SK-N-SH (cell line): ENCODE measurements around the gene RABGGTA. TPM values are rescaled to one million over a fixed set of nuclear protein-coding genes. Genes with fewer than 3 reads are reported as not detected.

ENCODE experiments used
- CTCF ChIA-PET: fragments of 300-600, 350-600 bp; formaldehyde crosslinking; extraction: SDS; loops from one replicate; lab custom pipeline; 2021; lab: Yijun Ruan, JAX
- POLR2A ChIA-PET: fragments of 350-600 bp; sonication (Branson Sonifier 250); formaldehyde crosslinking; extraction: SDS; loops from one replicate; lab custom pipeline; 2020; ENCODE audit warnings: antibody characterized with exemption, inconsistent platforms; lab: Yijun Ruan, JAX
- DNase-seq: peaks from one replicate; pipeline ENCODE4 v3.0.0; 2012
- H2AFZ ChIP-seq: fragments of 200-600 bp; sonication (generic); 2 replicates; pipeline ENCODE4 v1.8.1; 2016; ENCODE audit warnings: antibody characterized with exemption, mild to moderate bottlenecking, low read depth
- H3F3A ChIP-seq: fragments of 200-600 bp; sonication (generic); replicated peaks from 2 replicates; pipeline ENCODE3; 2016; ENCODE audit warnings: antibody characterized with exemption, mild to moderate bottlenecking; ENCODE audit not compliant: insufficient read depth
- H3K27ac ChIP-seq, 2 experiments: fragments of 200-500 bp in 1 of 2; fragments of 200-600 bp in 1 of 2; sonication (Bioruptor generic) in 1 of 2; sonication (generic), shearing (Covaris generic) in 1 of 2; 2 replicates each; pipeline versions ENCODE4 v1.5.1 to v1.6.1; 2014 to 2016; ENCODE audit warnings: low read depth in 2 of 2, inconsistent platforms in 1 of 2, low read length in 1 of 2, mild to moderate bottlenecking in 1 of 2, mixed read lengths in 1 of 2
- H3K27me3 ChIP-seq: fragments of 200-600 bp; sonication (generic), shearing (Covaris generic); 2 replicates; pipeline ENCODE4 v1.6.1; 2016; ENCODE audit warnings: mixed run types; ENCODE audit not compliant: insufficient read depth
- H3K36me3 ChIP-seq, 2 experiments: fragments of 200-500 bp in 1 of 2; fragments of 200-600 bp in 1 of 2; sonication (Bioruptor generic) in 1 of 2; sonication (generic) in 1 of 2; replicated peaks in 1 of 2; 2 replicates each; pipeline versions ENCODE3 to v1.5.1; 2014 to 2016; ENCODE audit warnings: low read length in 1 of 2, mild to moderate bottlenecking in 1 of 2; ENCODE audit not compliant: insufficient read depth in 2 of 2, control insufficient read depth in 1 of 2
- H3K4me1 ChIP-seq, 2 experiments: fragments of 200-500 bp in 1 of 2; fragments of 200-600 bp in 1 of 2; sonication (Bioruptor generic) in 1 of 2; sonication (generic), shearing (Covaris generic) in 1 of 2; 2 replicates each; pipeline versions ENCODE4 v1.5.1 to v1.6.1; 2014 to 2016; ENCODE audit warnings: low read depth in 1 of 2, low read length in 1 of 2, mixed run types in 1 of 2; ENCODE audit not compliant: insufficient read depth in 2 of 2, control insufficient read depth in 1 of 2
- H3K4me2 ChIP-seq: fragments of 200-600 bp; sonication (generic), shearing (Covaris generic); 2 replicates; pipeline ENCODE4 v1.6.1; 2017; ENCODE audit warnings: mixed run types
- H3K4me3 ChIP-seq, 2 experiments: fragments of 200-500 bp in 1 of 2; fragments of 200-600 bp in 1 of 2; sonication (Bioruptor generic) in 1 of 2; sonication (generic), shearing (Covaris generic) in 1 of 2; 2 replicates each; pipeline versions ENCODE4 v1.5.1 to v1.8.1; 2014 to 2016; ENCODE audit warnings: low read depth in 2 of 2, inconsistent platforms in 1 of 2, low read length in 1 of 2, mild to moderate bottlenecking in 1 of 2, mixed read lengths in 1 of 2, moderate library complexity in 1 of 2
- H3K79me2 ChIP-seq: fragments of 200-600 bp; sonication (generic); 2 replicates; pipeline ENCODE4 v1.8.1; 2017; ENCODE audit warnings: mild to moderate bottlenecking; ENCODE audit not compliant: insufficient read depth
- H3K9ac ChIP-seq: fragments of 200-600 bp; sonication (generic); 2 replicates; pipeline ENCODE4 v1.6.1; 2017; ENCODE audit warnings: mixed run types
- H3K9me2 ChIP-seq: fragments of 200-600 bp; sonication (generic); 2 replicates; pipeline ENCODE4 v1.6.1; 2017; ENCODE audit warnings: mixed run types
- H3K9me3 ChIP-seq: fragments of 200-600 bp; sonication (generic); 2 replicates; pipeline ENCODE4 v1.6.1; 2017; ENCODE audit warnings: mixed run types, mild to moderate bottlenecking, moderate library complexity
- H4K20me1 ChIP-seq: fragments of 200-600 bp; sonication (generic); 2 replicates; pipeline ENCODE4 v1.6.1; 2017; ENCODE audit warnings: mild to moderate bottlenecking, mixed run types; ENCODE audit not compliant: insufficient read depth
- CHD2 ChIP-seq: fragments of 150-350 bp; IDR thresholded peaks from 2 replicates; pipeline ENCODE4 v1.6.1; 2018; ENCODE audit warnings: low read length; ENCODE audit not compliant: partially characterized antibody
- EZH2phosphoT487 ChIP-seq: fragments of 200-600 bp; sonication (generic); IDR thresholded peaks from 2 replicates; pipeline ENCODE4 v1.6.1; 2017; ENCODE audit warnings: low read depth, mixed run types, mild to moderate bottlenecking, antibody characterized with exemption, moderate library complexity, borderline replicate concordance
- FOSL2 ChIP-seq: IDR thresholded peaks from 2 replicates; pipeline ENCODE4 v1.4.0; 2012; ENCODE audit warnings: low read depth, mild to moderate bottlenecking, moderate library complexity, borderline replicate concordance
- FOXM1 ChIP-seq: IDR thresholded peaks from 2 replicates; pipeline ENCODE4 v1.4.0; 2012; ENCODE audit warnings: low read depth, mild to moderate bottlenecking
- GABPA ChIP-seq: IDR thresholded peaks from 2 replicates; pipeline ENCODE4 v1.4.0; 2012; ENCODE audit warnings: low read depth, mild to moderate bottlenecking
- IRF3 ChIP-seq: fragments of 150-350 bp; IDR thresholded peaks from 2 replicates; pipeline ENCODE4 v1.6.1; 2016; ENCODE audit warnings: mild to moderate bottlenecking, low read depth, low read length
- JUND ChIP-seq: IDR thresholded peaks from 2 replicates; pipeline ENCODE4 v1.4.0; 2012
- NRF1 ChIP-seq: IDR thresholded peaks from 2 replicates; pipeline ENCODE4 v1.6.1; 2012; ENCODE audit warnings: low read depth, mild to moderate bottlenecking, low read length
- POLR2AphosphoS5 ChIP-seq: IDR thresholded peaks from 2 replicates; pipeline ENCODE4 v1.6.1; 2012; ENCODE audit warnings: low read depth, low read length
- REST ChIP-seq: IDR thresholded peaks from 2 replicates; pipeline ENCODE4 v1.6.1; 2012; ENCODE audit warnings: mild to moderate bottlenecking, low read depth, low read length, moderate library complexity
- RFX5 ChIP-seq: IDR thresholded peaks from 2 replicates; pipeline ENCODE4 v1.6.1; 2012; ENCODE audit warnings: mild to moderate bottlenecking, improper control_type of control experiment, low read length
- TAF1 ChIP-seq: IDR thresholded peaks from 2 replicates; pipeline ENCODE4 v1.6.1; 2012; ENCODE audit warnings: low read depth, mild to moderate bottlenecking, low read length, moderate library complexity, borderline replicate concordance
- USF2 ChIP-seq: fragments of 150-350 bp; IDR thresholded peaks from 2 replicates; pipeline ENCODE4 v1.6.1; 2017; ENCODE audit warnings: antibody characterized with exemption, low read length, low read depth, borderline replicate concordance
- ZBTB33 ChIP-seq: IDR thresholded peaks from 2 replicates; pipeline ENCODE4 v1.4.0; 2012; ENCODE audit warnings: low read depth, borderline replicate concordance
- whole genome bisulfite sequencing: methylation state at CpG from one replicate; pipeline ENCODE4 v1.1.6; 2017; ENCODE audit warnings: low lambda C conversion rate; 5-methylcytosine and 5-hydroxymethylcytosine counted together
- polyA plus RNA-seq, 3 experiments: library from polyadenylated mRNA; depleted of rRNA; stranded (reverse); fragments of >200 nt; gene quantifications; 2 replicates each; pipeline ENCODE4 v1.2.3, GENCODE V29; 2012
- TF ChIP-seq, protein P1 (sequence below): IDR thresholded peaks from 2 replicates; pipeline ENCODE4 v1.4.0; 2012; ENCODE audit warnings: low read depth, borderline replicate concordance

RABGGTA gene
- polyA plus RNA-seq, 1 of the 3 experiments (the other 2 are of a cell fraction) = 59.4 TPM

DNA sequence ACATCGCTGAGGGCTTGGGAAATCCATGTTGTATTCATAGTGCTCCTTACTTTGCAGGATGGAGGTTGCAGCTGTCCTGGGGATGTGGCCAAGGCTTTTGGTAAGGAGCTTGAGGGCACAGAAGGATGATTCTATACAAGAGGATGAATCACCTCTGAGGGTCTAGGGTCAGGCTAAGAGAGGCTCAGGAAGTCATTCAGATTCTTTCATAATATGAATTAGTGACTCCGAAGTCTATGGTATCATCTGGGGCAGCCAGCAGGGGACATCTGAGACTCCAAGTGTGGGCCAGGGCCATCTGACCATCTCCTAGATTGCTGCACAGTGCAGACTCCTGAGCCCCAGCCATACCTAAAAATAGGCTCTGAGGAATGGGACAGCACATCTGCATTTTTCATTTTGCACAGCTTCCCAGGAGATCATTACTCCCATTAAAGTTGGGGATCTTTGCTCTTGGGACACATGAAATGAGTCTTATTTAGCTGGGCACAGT lies 33.9 kb downstream of the RABGGTA start (continued):
- TF ChIP-seq REST (no peak), RFX5 (no peak)

DNA sequence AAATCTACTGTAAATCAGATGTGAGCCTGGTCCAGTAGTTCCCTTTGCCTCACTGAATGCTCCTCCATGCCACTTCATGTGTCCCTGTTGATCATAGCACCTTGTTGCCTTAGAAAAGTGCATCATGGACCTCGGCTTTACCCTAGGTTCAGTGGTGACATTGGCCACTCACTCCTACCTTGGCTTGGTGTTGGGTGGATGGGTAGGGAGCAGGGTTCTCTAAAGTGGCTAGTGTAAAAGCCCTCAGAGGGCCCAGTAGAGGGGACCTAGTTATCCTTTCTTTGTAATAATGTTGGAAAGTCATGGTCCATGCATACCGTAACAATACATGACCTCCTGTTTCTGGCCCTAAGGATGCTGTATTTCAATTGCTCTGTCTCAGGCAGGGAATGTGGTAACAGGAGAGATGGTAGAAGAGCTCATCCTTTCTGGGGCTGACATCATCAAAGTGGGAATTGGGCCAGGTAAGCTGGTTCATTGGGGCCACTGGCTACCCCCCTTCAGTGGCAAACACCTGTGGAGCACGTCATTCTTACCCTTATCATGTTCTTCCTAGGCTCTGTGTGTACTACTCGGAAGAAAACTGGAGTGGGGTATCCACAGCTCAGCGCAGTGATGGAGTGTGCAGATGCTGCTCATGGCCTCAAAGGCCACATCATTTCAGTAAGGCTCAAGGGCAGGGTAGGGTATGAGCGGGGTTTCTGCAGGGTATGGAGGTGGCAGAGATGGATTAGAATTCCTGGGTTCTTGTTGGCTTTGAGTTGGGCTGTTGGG lies 34.5 kb downstream of the RABGGTA start:
- peaks cover 33 to 36% of the 10 kb centered on the region in 2 experiments; a peak in 3 of 4 replicates for H3K4me1 ChIP-seq
- peaks cover 69% of the 10 kb centered on the region for H3K79me2 ChIP-seq
- ChIA-PET POLR2A (no interaction called here), CTCF (interaction anchor here (1.0 to 12.0 kb wide), 6 partner anchors 21 to 194 kb away, joined by 3 to 191 read pairs (median 9); partner anchors contain the start of genes CIDEB, DHRS1, MDP1 and NOP9)
- H3K9me2 ChIP-seq = no peaks in the 10 kb centered on the region
- peaks cover 13% of the 10 kb centered on the region for H3F3A ChIP-seq
- WGBS = 93% methylated on average over 6 of the region's 6 CpGs
- H4K20me1 ChIP-seq = no peaks in the 10 kb centered on the region
- no peak overlapping the region for H3K9ac ChIP-seq
- H3K36me3 ChIP-seq = peaks cover 56 to 69% of the 10 kb centered on the region in 2 experiments
- no peak for DNase-seq
- no peaks in the 10 kb centered on the region for H3K27me3 ChIP-seq
- no peak overlapping the region for H2AFZ ChIP-seq
- H3K9me3 ChIP-seq = no peaks in the 10 kb centered on the region
- no peak overlapping the region for H3K4me3 ChIP-seq
- no peak overlapping the region for H3K4me2 ChIP-seq
- H3K27ac ChIP-seq = no peak overlapping the region
- TF ChIP-seq POLR2AphosphoS5 (no peak), JUND (no peak), FOXM1 (no peak), CHD2 (no peak), GABPA (no peak), TAF1 (no peak), RFX5 (no peak), FOSL2 (no peak), USF2 (no peak), IRF3 (no peak), ZBTB33 (no peak), NRF1 (no peak), EZH2phosphoT487 (no peak)
- TF ChIP-seq, protein P1, sequence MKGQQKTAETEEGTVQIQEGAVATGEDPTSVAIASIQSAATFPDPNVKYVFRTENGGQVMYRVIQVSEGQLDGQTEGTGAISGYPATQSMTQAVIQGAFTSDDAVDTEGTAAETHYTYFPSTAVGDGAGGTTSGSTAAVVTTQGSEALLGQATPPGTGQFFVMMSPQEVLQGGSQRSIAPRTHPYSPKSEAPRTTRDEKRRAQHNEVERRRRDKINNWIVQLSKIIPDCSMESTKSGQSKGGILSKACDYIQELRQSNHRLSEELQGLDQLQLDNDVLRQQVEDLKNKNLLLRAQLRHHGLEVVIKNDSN = no peak
